ENCODE data around the gene KANTR.

- TF ChIP-seq CTCF (conservative IDR thresholded peaks at IDR 0.05; ENCODE audit: low read depth, low read length): no peak
- no peak for TF ChIP-seq MAFK (IDR thresholded peaks at IDR 0.05; ENCODE audit: low read depth, low read length)
- TF ChIP-seq POLR2A (IDR thresholded peaks at IDR 0.05; ENCODE audit: low read depth, low read length): no peak
- no peak for TF ChIP-seq RAD21 (IDR thresholded peaks at IDR 0.05; ENCODE audit: low read length)
- TF ChIP-seq BHLHE40 (IDR thresholded peaks at IDR 0.05; ENCODE audit: low read depth, low read length): no peak
Measured at GRCh38 chrX:53050841-53051240, 43.1 kb upstream of the KANTR start.
